Gastrocnemius medialis (tissue), 4 donors: ENCODE data around the gene C13orf42.

ENCODE experiments used
- POLR2A ChIP-seq, 2 donors: fragments of 450-650 bp; IDR thresholded peaks; one replicate each; pipeline ENCODE4 v1.6.1; 2017; ENCODE audit warnings: antibody characterized with exemption in 2 of 2, mild to moderate bottlenecking in 2 of 2, moderate library complexity in 2 of 2
- TF ChIP-seq, protein P1 (sequence below), 5 experiments: fragments of 450-650 bp in 3 of 5; fragments of 200-600 bp in 2 of 5; sonication (generic) in 2 of 5; IDR thresholded peaks in 4 of 5; conservative IDR thresholded peaks in 1 of 5; 1 replicate in 4 of 5; 2 replicates in 1 of 5; pipeline ENCODE4 v1.5.1; 2016 to 2019; ENCODE audit warnings: antibody characterized with exemption in 5 of 5, mild to moderate bottlenecking in 3 of 5, moderate library complexity in 3 of 5

DNA sequence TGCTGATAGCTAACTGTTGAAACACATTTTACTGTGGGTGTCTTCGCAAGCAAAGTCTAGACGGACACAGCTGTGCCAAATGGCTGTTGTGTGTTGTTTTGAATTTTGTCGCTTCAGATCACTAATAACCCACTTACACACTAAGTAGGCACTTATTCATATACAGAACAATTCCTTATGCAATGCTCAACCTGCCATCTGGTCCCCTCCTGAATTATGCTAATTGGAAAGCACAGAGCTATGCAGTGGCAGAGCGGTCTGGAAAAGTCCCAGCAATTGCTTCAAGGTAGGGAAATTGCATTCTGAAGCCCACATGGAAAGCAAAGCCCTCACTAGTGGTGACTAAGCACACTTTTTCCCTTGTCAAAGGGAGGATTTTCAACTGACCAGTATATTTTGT lies 69.9 kb downstream of the C13orf42 start:
- TF ChIP-seq, protein P1, sequence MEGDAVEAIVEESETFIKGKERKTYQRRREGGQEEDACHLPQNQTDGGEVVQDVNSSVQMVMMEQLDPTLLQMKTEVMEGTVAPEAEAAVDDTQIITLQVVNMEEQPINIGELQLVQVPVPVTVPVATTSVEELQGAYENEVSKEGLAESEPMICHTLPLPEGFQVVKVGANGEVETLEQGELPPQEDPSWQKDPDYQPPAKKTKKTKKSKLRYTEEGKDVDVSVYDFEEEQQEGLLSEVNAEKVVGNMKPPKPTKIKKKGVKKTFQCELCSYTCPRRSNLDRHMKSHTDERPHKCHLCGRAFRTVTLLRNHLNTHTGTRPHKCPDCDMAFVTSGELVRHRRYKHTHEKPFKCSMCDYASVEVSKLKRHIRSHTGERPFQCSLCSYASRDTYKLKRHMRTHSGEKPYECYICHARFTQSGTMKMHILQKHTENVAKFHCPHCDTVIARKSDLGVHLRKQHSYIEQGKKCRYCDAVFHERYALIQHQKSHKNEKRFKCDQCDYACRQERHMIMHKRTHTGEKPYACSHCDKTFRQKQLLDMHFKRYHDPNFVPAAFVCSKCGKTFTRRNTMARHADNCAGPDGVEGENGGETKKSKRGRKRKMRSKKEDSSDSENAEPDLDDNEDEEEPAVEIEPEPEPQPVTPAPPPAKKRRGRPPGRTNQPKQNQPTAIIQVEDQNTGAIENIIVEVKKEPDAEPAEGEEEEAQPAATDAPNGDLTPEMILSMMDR (IDR thresholded peaks at IDR 0.05 in 4 of 5, conservative IDR thresholded peaks at IDR 0.05 in 1 of 5) = no peak
- TF ChIP-seq POLR2A (IDR thresholded peaks at IDR 0.05) = no peak
